ENCODE measurements around the gene VHLL. TPM values are rescaled to one million over a fixed set of nuclear protein-coding genes. Genes with fewer than 3 reads are reported as not detected.

Gene VHLL
- total and polyA plus RNA-seq, 3 donors from 2014 or later: 1.7 to 1.8 TPM; not detected in 1

- Histone ChIP-seq H3K4me3 (no peak overlapping the region), H3K9me3 (no peaks in the 10 kb centered on the region), H3K4me1 (no peaks in the 10 kb centered on the region), H3K27ac (no peak overlapping the region), H3K36me3 (ENCODE audit: low read depth, missing control alignments) (no peaks in the 10 kb centered on the region), H3K27me3 (no peaks in the 10 kb centered on the region)
- no peak for DNase-seq
- intact Hi-C loops (cut with DNase I; ENCODE audit: low total_unique reads): no loop called here
- WGBS, 2 donors: 81 to 82% methylated on average over 3 of the region's 3 CpGs
- TF ChIP-seq CTCF (IDR thresholded peaks at IDR 0.05) (no peak), POLR2A (IDR thresholded peaks at IDR 0.05) (no peak)
Observed at GRCh38 chr1:156253634-156254033, 45.5 kb downstream of the VHLL start.

- Histone ChIP-seq H3K36me3 (ENCODE audit: low read depth, missing control alignments) (no peaks in the 10 kb centered on the region), H3K27me3 (no peaks in the 10 kb centered on the region), H3K27ac (no peak overlapping the region), H3K4me3 (no peak overlapping the region), H3K4me1 (peaks cover 16% of the 10 kb centered on the region), H3K9me3 (no peaks in the 10 kb centered on the region)
- intact Hi-C loops (cut with DNase I; ENCODE audit: low total_unique reads): no loop called here
- TF ChIP-seq POLR2A (IDR thresholded peaks at IDR 0.05): no peak
- no peak for TF ChIP-seq CTCF (IDR thresholded peaks at IDR 0.05)
- no peak for DNase-seq
- WGBS, 2 donors: 17 to 45% methylated on average over 2 to 3 of the region's 3 CpGs
Observed at GRCh38 chr1:156251527-156251926, 47.6 kb downstream of the VHLL start.

GRCh38 chr1:156249593-156249992 lies 49.5 kb downstream of the VHLL start:
- Histone ChIP-seq H3K27ac (no peak overlapping the region), H3K9me3 (no peaks in the 10 kb centered on the region), H3K27me3 (no peaks in the 10 kb centered on the region), H3K4me1 (peaks cover 25% of the 10 kb centered on the region), H3K4me3 (no peak overlapping the region), H3K36me3 (ENCODE audit: low read depth, missing control alignments) (no peaks in the 10 kb centered on the region)
- no peak for TF ChIP-seq POLR2A (IDR thresholded peaks at IDR 0.05)
- no peak for TF ChIP-seq CTCF (IDR thresholded peaks at IDR 0.05)
- DNase-seq: no peak
- 58 to 88% methylated on average over 3 to 5 of the region's 5 CpGs for WGBS, 2 donors
- intact Hi-C loops (cut with DNase I; ENCODE audit: low total_unique reads): no loop called here

Other genes starting within 250 kb of the VHLL start
- gene UBQLN4, start 245.5 kb downstream of the VHLL start, total RNA-seq: 10 to 100 TPM; 41.0 to 42.7 TPM
- 34.4 TPM for gene UBQLN4, start 245.5 kb downstream of the VHLL start, polyA plus RNA-seq (ENCODE audit: insufficient read depth, low read depth, low replicate concordance)
- gene LAMTOR2, start 244.5 kb downstream of the VHLL start, total RNA-seq: 10 to 100 TPM; 47.6 to 50.4 TPM
- 55.5 TPM for gene LAMTOR2, start 244.5 kb downstream of the VHLL start, polyA plus RNA-seq (ENCODE audit: insufficient read depth, low read depth, low replicate concordance)
- 1 to 10 TPM; 1.2 to 2.0 TPM for gene RAB25, start 238.1 kb downstream of the VHLL start, total RNA-seq
- 2.1 TPM for gene RAB25, start 238.1 kb downstream of the VHLL start, polyA plus RNA-seq (ENCODE audit: insufficient read depth, low read depth, low replicate concordance)
- 1 to 10 TPM; 2.4 to 3.0 TPM for gene MEX3A, start 216.8 kb downstream of the VHLL start, total RNA-seq
- gene MEX3A, start 216.8 kb downstream of the VHLL start, polyA plus RNA-seq (ENCODE audit: insufficient read depth, low read depth, low replicate concordance): 0.87 TPM
- gene LMNA, start 184.6 kb downstream of the VHLL start, total RNA-seq: 100 to 1,000 TPM; 162 to 219 TPM
- gene LMNA, start 184.6 kb downstream of the VHLL start, polyA plus RNA-seq (ENCODE audit: insufficient read depth, low read depth, low replicate concordance): 189 TPM
- 1 to 10 TPM; 4.8 to 8.0 TPM for gene SEMA4A, start 145.7 kb downstream of the VHLL start, total RNA-seq
- gene SEMA4A, start 145.7 kb downstream of the VHLL start, polyA plus RNA-seq (ENCODE audit: insufficient read depth, low read depth, low replicate concordance): 7.7 TPM
- gene SLC25A44, start 105.2 kb downstream of the VHLL start, total RNA-seq: 10 to 100 TPM; 32.8 to 34.2 TPM
- 32.4 TPM for gene SLC25A44, start 105.2 kb downstream of the VHLL start, polyA plus RNA-seq (ENCODE audit: insufficient read depth, low read depth, low replicate concordance)
- gene PMF1, start 86.3 kb downstream of the VHLL start, total RNA-seq: 10 to 100 TPM; 38.1 to 47.0 TPM
- 32.3 TPM for gene PMF1, start 86.3 kb downstream of the VHLL start, polyA plus RNA-seq (ENCODE audit: insufficient read depth, low read depth, low replicate concordance)
- gene BGLAP, start 57.1 kb downstream of the VHLL start, total RNA-seq: 1 to 10 TPM; 1.1 to 1.5 TPM
- gene BGLAP, start 57.1 kb downstream of the VHLL start, polyA plus RNA-seq (ENCODE audit: insufficient read depth, low read depth, low replicate concordance): not detected
- 10 to 100 TPM in 1 of 2 donors, 1 to 10 TPM in 1; 8.0 to 10.5 TPM for gene PAQR6, start 51.3 kb downstream of the VHLL start, total RNA-seq
- 3.6 TPM for gene PAQR6, start 51.3 kb downstream of the VHLL start, polyA plus RNA-seq (ENCODE audit: insufficient read depth, low read depth, low replicate concordance)
- gene SMG5, start 16.5 kb downstream of the VHLL start, total RNA-seq: 100 to 1,000 TPM in 1 of 2 donors, 10 to 100 TPM in 1; 82.5 to 100 TPM
- 74.5 TPM for gene SMG5, start 16.5 kb downstream of the VHLL start, polyA plus RNA-seq (ENCODE audit: insufficient read depth, low read depth, low replicate concordance)
- 1 to 10 TPM; 4.6 to 5.3 TPM for gene TMEM79, start 15.0 kb downstream of the VHLL start, total RNA-seq
- gene TMEM79, start 15.0 kb downstream of the VHLL start, polyA plus RNA-seq (ENCODE audit: insufficient read depth, low read depth, low replicate concordance): 5.3 TPM
- 10 to 100 TPM; 31.8 to 45.7 TPM for gene GLMP, start 3.6 kb downstream of the VHLL start, total RNA-seq
- gene GLMP, start 3.6 kb downstream of the VHLL start, polyA plus RNA-seq (ENCODE audit: insufficient read depth, low read depth, low replicate concordance): 26.1 TPM
- gene CCT3, start 39.0 kb upstream of the VHLL start, total RNA-seq: 100 to 1,000 TPM; 192 to 203 TPM
- 302 TPM for gene CCT3, start 39.0 kb upstream of the VHLL start, polyA plus RNA-seq (ENCODE audit: insufficient read depth, low read depth, low replicate concordance)
- 100 to 1,000 TPM; 354 to 748 TPM for gene TSACC, start 39.2 kb upstream of the VHLL start, total RNA-seq
- gene TSACC, start 39.2 kb upstream of the VHLL start, polyA plus RNA-seq (ENCODE audit: insufficient read depth, low read depth, low replicate concordance): 1,814 TPM
- gene RHBG, start 69.9 kb upstream of the VHLL start, total RNA-seq: 1 to 10 TPM; 2.0 TPM
- gene RHBG, start 69.9 kb upstream of the VHLL start, polyA plus RNA-seq (ENCODE audit: insufficient read depth, low read depth, low replicate concordance): 3.3 TPM
- 100 to 1,000 TPM in 1 of 2 donors, 10 to 100 TPM in 1; 96.8 to 113 TPM for gene MEF2D, start 201.5 kb upstream of the VHLL start, total RNA-seq
- gene MEF2D, start 201.5 kb upstream of the VHLL start, polyA plus RNA-seq (ENCODE audit: insufficient read depth, low read depth, low replicate concordance): 34.4 TPM